GM23338 (cell line): ENCODE results near the gene SORT1.

Experiments used
- CREB1 ChIP-seq: fragments of 250-450 bp; sonication (Bioruptor Pico); IDR thresholded peaks from 2 replicates; pipeline ENCODE4 v1.5.0; 2020; ENCODE audit warnings: low read depth, mild to moderate bottlenecking, moderate library complexity
- CTCF ChIP-seq, 2 experiments: fragments of 200-600 bp in 1 of 2; sonication (generic) in 1 of 2; conservative IDR thresholded peaks; 2 replicates each; pipeline versions ENCODE4 v1.5.1 to v1.6.1; 2016 to 2017; ENCODE audit warnings: antibody characterized with exemption in 2 of 2, low read depth in 2 of 2, mild to moderate bottlenecking in 2 of 2, moderate library complexity in 1 of 2
- ETS1 ChIP-seq: IDR thresholded peaks from 2 replicates; pipeline ENCODE4 v1.6.1; 2016; ENCODE audit warnings: antibody characterized with exemption
- EZH2 ChIP-seq: fragments of 200-600 bp; sonication (generic); IDR thresholded peaks from one replicate; pipeline ENCODE4 v1.8.0; 2017; ENCODE audit warnings: antibody characterized with exemption, mild to moderate bottlenecking, low read depth; ENCODE audit not compliant: unreplicated experiment
- EZH2phosphoT487 ChIP-seq: fragments of 200-600 bp; sonication (generic); IDR thresholded peaks from one replicate; pipeline ENCODE4 v1.8.1; 2018; ENCODE audit warnings: antibody characterized with exemption; ENCODE audit not compliant: unreplicated experiment
- JUNB ChIP-seq: IDR thresholded peaks from one replicate; pipeline ENCODE4 v1.6.1; 2016; ENCODE audit warnings: antibody characterized with exemption; ENCODE audit not compliant: unreplicated experiment
- POLR2AphosphoS5 ChIP-seq: IDR thresholded peaks from 2 replicates; pipeline ENCODE4 v1.6.1; 2016; ENCODE audit warnings: antibody characterized with exemption, low read depth
- REST ChIP-seq: IDR thresholded peaks from one replicate; pipeline ENCODE4 v1.6.1; 2018; ENCODE audit warnings: antibody characterized with exemption; ENCODE audit not compliant: unreplicated experiment

GRCh38 chr1:109269212-109269980 is 128.3 kb downstream of the SORT1 start:
- TF ChIP-seq CTCF (conservative IDR thresholded peaks at IDR 0.05; ENCODE audit: low read depth in 2 of 2), result no peak
- no peak for TF ChIP-seq EZH2
- TF ChIP-seq ETS1, result no peak
- TF ChIP-seq POLR2AphosphoS5, result no peak
- TF ChIP-seq JUNB, result no peak
- TF ChIP-seq REST, result no peak
- no peak for TF ChIP-seq EZH2phosphoT487
- no peak for TF ChIP-seq CREB1
